HG03439 (cell line): ENCODE data around the gene CCDC85C.

Source experiments
- ATAC-seq: cut with Tn5 transposase; IDR thresholded peaks from one replicate; pipeline ENCODE4 v1.9.1; 2021; ENCODE audit warnings: mild to moderate bottlenecking, moderate library complexity; ENCODE audit not compliant: unreplicated experiment

The CCDC85C gene

GRCh38 chr14:99560922-99561683, 42.9 kb downstream of the CCDC85C start:
- ATAC-seq, result no peak

GRCh38 chr14:99560403-99560802, 43.6 kb downstream of the CCDC85C start:
- no peak for ATAC-seq

- ATAC-seq, result no peak
These were observed 44.6 kb downstream of the CCDC85C start for GRCh38 chr14:99559286-99559990.

GRCh38 chr14:99556134-99556791, 47.7 kb downstream of the CCDC85C start:
- no peak for ATAC-seq

- no peak for ATAC-seq
These were observed 49.1 kb downstream of the CCDC85C start for GRCh38 chr14:99554757-99555531.

- ATAC-seq, result no peak
These were observed 49.8 kb downstream of the CCDC85C start for GRCh38 chr14:99554184-99554583.

GRCh38 chr14:99552572-99553216, 51.3 kb downstream of the CCDC85C start:
- ATAC-seq, result no peak

- no peak for ATAC-seq
These were observed 51.9 kb downstream of the CCDC85C start for GRCh38 chr14:99552021-99552553.

- ATAC-seq, result no peak
These were observed 52.7 kb downstream of the CCDC85C start for GRCh38 chr14:99551034-99551922.

GRCh38 chr14:99550387-99550992, 53.5 kb downstream of the CCDC85C start:
- ATAC-seq, result no peak

GRCh38 chr14:99549684-99550083, 54.3 kb downstream of the CCDC85C start:
- ATAC-seq, result no peak

GRCh38 chr14:99548871-99549515, 55.0 kb downstream of the CCDC85C start:
- no peak for ATAC-seq

GRCh38 chr14:99548255-99548654, 55.8 kb downstream of the CCDC85C start:
- no peak for ATAC-seq

GRCh38 chr14:99546234-99546879, 57.6 kb downstream of the CCDC85C start:
- no peak for ATAC-seq

GRCh38 chr14:99545586-99545985, 58.4 kb downstream of the CCDC85C start:
- no peak for ATAC-seq

GRCh38 chr14:99544991-99545390, 59.0 kb downstream of the CCDC85C start:
- ATAC-seq, result no peak

GRCh38 chr14:99543985-99544384, 60.0 kb downstream of the CCDC85C start:
- ATAC-seq, result no peak

GRCh38 chr14:99543370-99543769, 60.6 kb downstream of the CCDC85C start:
- no peak for ATAC-seq
